AG04449 (cell line): ENCODE measurements around the gene ALG14.
"Not testable (repeated sequence)": the region's sequence is repeated elsewhere in the genome, so short reads cannot be mapped to it uniquely, and the experiment has no call there.

Experiments
- CTCF ChIA-PET: fragments of 350-600 bp; formaldehyde crosslinking; extraction: SDS; loops from one replicate; lab custom pipeline; 2021; ENCODE audit warnings: antibody characterized with exemption; lab: Yijun Ruan, JAX
- POLR2A ChIA-PET: fragments of 400-600, 350-600 bp; formaldehyde crosslinking; extraction: SDS; loops from one replicate; lab custom pipeline; 2020; ENCODE audit warnings: antibody characterized with exemption, inconsistent platforms; lab: Yijun Ruan, JAX
- DNase-seq: peaks from one replicate; pipeline ENCODE4 v3.0.0-alpha.2; 2010; ENCODE audit warnings: low read depth, low spot score
- H3K4me3 ChIP-seq: 2 replicates; pipeline ENCODE4 v1.5.1; 2011; ENCODE audit warnings: low read depth, mild to moderate bottlenecking, control low read depth, low read length
- TF ChIP-seq, protein P1 (sequence below): IDR thresholded peaks from one replicate; pipeline ENCODE4 v1.5.1; 2011; ENCODE audit warnings: mild to moderate bottlenecking, moderate library complexity, low read length, control low read depth, inconsistent platforms; ENCODE audit not compliant: insufficient read depth; ENCODE audit errors: missing control alignments

The ALG14 gene

GRCh38 chr1:95058974-95059373 lies 13.8 kb downstream of the ALG14 start:
- TF ChIP-seq, protein P1, sequence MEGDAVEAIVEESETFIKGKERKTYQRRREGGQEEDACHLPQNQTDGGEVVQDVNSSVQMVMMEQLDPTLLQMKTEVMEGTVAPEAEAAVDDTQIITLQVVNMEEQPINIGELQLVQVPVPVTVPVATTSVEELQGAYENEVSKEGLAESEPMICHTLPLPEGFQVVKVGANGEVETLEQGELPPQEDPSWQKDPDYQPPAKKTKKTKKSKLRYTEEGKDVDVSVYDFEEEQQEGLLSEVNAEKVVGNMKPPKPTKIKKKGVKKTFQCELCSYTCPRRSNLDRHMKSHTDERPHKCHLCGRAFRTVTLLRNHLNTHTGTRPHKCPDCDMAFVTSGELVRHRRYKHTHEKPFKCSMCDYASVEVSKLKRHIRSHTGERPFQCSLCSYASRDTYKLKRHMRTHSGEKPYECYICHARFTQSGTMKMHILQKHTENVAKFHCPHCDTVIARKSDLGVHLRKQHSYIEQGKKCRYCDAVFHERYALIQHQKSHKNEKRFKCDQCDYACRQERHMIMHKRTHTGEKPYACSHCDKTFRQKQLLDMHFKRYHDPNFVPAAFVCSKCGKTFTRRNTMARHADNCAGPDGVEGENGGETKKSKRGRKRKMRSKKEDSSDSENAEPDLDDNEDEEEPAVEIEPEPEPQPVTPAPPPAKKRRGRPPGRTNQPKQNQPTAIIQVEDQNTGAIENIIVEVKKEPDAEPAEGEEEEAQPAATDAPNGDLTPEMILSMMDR: no peak
- CTCF ChIA-PET: interaction anchor here (0.8 to 2.4 kb wide), 8 partner anchors 10 to 577 kb away, joined by 3 to 12 read pairs (median 4); no protein-coding TSS in a partner anchor
- DNase-seq: no peak
- POLR2A ChIA-PET: interaction anchor here (0.7 kb wide), 1 partner anchor 191 kb away, joined by 3 read pairs; no protein-coding TSS in a partner anchor
- no peak overlapping the region for H3K4me3 ChIP-seq

GRCh38 chr1:95057351-95057750 lies 15.4 kb downstream of the ALG14 start:
- no peak overlapping the region for H3K4me3 ChIP-seq
- TF ChIP-seq, protein P1: no peak
- ChIA-PET CTCF (interaction anchor here (0.6 to 1.3 kb wide), 2 partner anchors 224 to 575 kb away, joined by 3 to 5 read pairs; no protein-coding TSS in a partner anchor), POLR2A (no interaction called here)
- DNase-seq: no peak

GRCh38 chr1:95049935-95050334 lies 22.8 kb downstream of the ALG14 start:
- H3K4me3 ChIP-seq: no peak overlapping the region
- ChIA-PET CTCF (interaction anchor here (0.7 to 8.8 kb wide), 5 partner anchors 8 to 229 kb away, joined by 3 to 290 read pairs (median 3); partner anchors contain the start of gene SLC44A3), POLR2A (no interaction called here)
- DNase-seq: no peak
- TF ChIP-seq, protein P1: no peak

DNA sequence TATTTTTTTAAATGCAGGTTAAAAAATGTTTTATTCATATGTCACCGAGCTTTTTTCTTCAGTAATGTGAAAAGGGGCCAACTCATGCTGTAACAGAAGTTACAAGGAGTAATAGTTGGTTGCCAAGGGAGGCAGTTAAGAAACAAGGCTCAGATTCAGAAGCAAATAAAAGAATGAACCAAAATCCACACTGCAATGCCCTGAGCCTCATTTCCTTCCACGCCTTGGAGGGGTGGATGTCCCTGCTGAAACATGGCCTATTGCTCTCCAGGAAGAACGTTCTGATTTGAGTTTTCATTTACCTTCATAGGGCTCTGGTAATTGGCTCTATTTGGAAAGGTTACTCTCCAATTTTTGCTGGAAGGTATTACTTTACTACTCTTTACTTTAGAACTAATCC lies 24.4 kb downstream of the ALG14 start:
- TF ChIP-seq, protein P1: no peak
- DNase-seq: no peak
- POLR2A ChIA-PET: no interaction called here
- CTCF ChIA-PET: interaction anchor here (0.8 to 8.8 kb wide), 6 partner anchors 10 to 242 kb away, joined by 3 to 290 read pairs (median 4); partner anchors contain the start of gene RWDD3
- H3K4me3 ChIP-seq: no peak overlapping the region

GRCh38 chr1:95047624-95048023 lies 25.1 kb downstream of the ALG14 start:
- DNase-seq, H3K4me3 ChIP-seq, POLR2A ChIA-PET: not testable (repeated sequence)
- CTCF ChIA-PET: interaction anchor here (0.8 to 8.8 kb wide), 5 partner anchors 11 to 241 kb away, joined by 3 to 290 read pairs (median 4); no protein-coding TSS in a partner anchor

GRCh38 chr1:95046359-95046758 lies 26.4 kb downstream of the ALG14 start:
- TF ChIP-seq, protein P1: no peak
- no peak overlapping the region for H3K4me3 ChIP-seq
- ChIA-PET CTCF (interaction anchor here (1.5 to 8.8 kb wide), 2 partner anchors 10 to 190 kb away, joined by 4 to 290 read pairs; no protein-coding TSS in a partner anchor), POLR2A (interaction anchor here (0.6 kb wide), 1 partner anchor 20 kb away, joined by 3 read pairs; no protein-coding TSS in a partner anchor)
- no peak for DNase-seq
